Cardiac muscle cell (in vitro differentiated cells and primary cell): ENCODE results near the gene NDST1. TPM values are rescaled to one million over a fixed set of nuclear protein-coding genes. Genes with fewer than 3 reads are reported as not detected.
A peak's percentile ranks its signal among the peaks of the same experiment; 100 is the strongest.

Experiments used
- DNase-seq, 2 donors: peaks; one replicate each; pipeline versions ENCODE4 v3.0.0 to v3.0.0-alpha.2; 2010 to 2017; ENCODE audit warnings: low read depth in 1 of 2, low spot score in 1 of 2
- H3K27ac ChIP-seq: fragments of 200-600 bp; sonication (generic); 2 replicates; pipeline ENCODE4 v1.5.1; 2016
- H3K27me3 ChIP-seq: fragments of 200-600 bp; sonication (generic); 2 replicates; pipeline ENCODE4 v1.6.0; 2016; ENCODE audit warnings: control low read depth
- H3K36me3 ChIP-seq: fragments of 200-600 bp; sonication (generic); 2 replicates; pipeline ENCODE4 v1.5.1; 2016; ENCODE audit warnings: control low read depth
- H3K4me1 ChIP-seq: fragments of 200-600 bp; sonication (generic); 2 replicates; pipeline ENCODE4 v1.8.1; 2017; ENCODE audit warnings: low read depth, mild to moderate bottlenecking, mixed run types
- H3K4me3 ChIP-seq: fragments of 200-600 bp; sonication (generic); 2 replicates; pipeline ENCODE4 v1.5.1; 2016; ENCODE audit warnings: mild to moderate bottlenecking
- H3K9me3 ChIP-seq: fragments of 200-600 bp; sonication (generic); 2 replicates; pipeline ENCODE4 v1.5.1; 2017; ENCODE audit warnings: low read depth, mild to moderate bottlenecking, control low read depth
- polyA plus RNA-seq: library from polyadenylated mRNA; unstranded; fragments of >200 nt; fragmentation: Nextera tagmentation; extraction: Ambion mirVana; gene quantifications from 2 replicates; pipeline ENCODE4 v1.2.1, GENCODE V29; 2016
- total RNA-seq: library from RNA; depleted of rRNA; stranded (reverse); fragments of >200 nt; gene quantifications from 2 replicates; pipeline ENCODE4 v1.2.3, GENCODE V29; 2016
- TF ChIP-seq, protein P1 (sequence below): IDR thresholded peaks from 2 replicates; pipeline ENCODE4 v1.5.1; 2012; ENCODE audit warnings: low read depth, mild to moderate bottlenecking, low read length

The NDST1 gene
- total and polyA plus RNA-seq, 2 experiments from 2014 or later = 26.6 to 97.6 TPM

DNA sequence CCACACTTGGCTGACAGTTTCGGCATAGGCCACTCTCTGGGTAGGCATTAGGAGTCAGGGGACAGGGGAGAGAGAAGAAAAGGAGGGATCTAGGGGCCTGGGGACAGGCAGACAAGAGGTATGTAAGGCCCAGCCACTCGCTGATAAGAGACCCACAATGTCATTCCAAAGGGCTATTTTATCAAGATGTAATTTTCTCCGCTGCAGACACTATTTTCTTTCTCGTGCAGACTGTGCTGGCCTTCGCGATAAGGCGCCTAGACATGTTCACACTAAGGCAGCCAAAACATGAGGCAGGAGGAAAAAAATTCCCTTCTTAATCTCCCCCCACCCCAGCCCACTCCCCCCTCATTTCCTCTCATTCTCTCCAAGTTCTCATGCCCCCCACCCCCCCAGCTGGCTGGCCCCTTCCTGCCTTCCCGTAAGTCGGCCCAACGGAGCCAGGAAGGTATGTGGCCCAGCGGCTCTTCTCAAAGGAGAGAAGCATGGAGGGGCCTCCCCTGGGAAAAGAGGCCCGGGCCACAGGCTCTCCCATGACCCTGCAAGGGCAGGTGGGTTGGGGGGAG lies 87.6 kb downstream of the NDST1 start:
- peak overlapping the region; percentile 31 for H3K27ac ChIP-seq
- no peak overlapping the region for H3K4me3 ChIP-seq
- no peaks in the 10 kb centered on the region for H3K9me3 ChIP-seq
- peak; percentile 36 to 95 for DNase-seq
- H3K27me3 ChIP-seq = no peaks in the 10 kb centered on the region
- no peaks in the 10 kb centered on the region for H3K36me3 ChIP-seq
- TF ChIP-seq, protein P1, sequence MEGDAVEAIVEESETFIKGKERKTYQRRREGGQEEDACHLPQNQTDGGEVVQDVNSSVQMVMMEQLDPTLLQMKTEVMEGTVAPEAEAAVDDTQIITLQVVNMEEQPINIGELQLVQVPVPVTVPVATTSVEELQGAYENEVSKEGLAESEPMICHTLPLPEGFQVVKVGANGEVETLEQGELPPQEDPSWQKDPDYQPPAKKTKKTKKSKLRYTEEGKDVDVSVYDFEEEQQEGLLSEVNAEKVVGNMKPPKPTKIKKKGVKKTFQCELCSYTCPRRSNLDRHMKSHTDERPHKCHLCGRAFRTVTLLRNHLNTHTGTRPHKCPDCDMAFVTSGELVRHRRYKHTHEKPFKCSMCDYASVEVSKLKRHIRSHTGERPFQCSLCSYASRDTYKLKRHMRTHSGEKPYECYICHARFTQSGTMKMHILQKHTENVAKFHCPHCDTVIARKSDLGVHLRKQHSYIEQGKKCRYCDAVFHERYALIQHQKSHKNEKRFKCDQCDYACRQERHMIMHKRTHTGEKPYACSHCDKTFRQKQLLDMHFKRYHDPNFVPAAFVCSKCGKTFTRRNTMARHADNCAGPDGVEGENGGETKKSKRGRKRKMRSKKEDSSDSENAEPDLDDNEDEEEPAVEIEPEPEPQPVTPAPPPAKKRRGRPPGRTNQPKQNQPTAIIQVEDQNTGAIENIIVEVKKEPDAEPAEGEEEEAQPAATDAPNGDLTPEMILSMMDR = no peak
- H3K4me1 ChIP-seq = peaks cover 26% of the 10 kb centered on the region

DNA sequence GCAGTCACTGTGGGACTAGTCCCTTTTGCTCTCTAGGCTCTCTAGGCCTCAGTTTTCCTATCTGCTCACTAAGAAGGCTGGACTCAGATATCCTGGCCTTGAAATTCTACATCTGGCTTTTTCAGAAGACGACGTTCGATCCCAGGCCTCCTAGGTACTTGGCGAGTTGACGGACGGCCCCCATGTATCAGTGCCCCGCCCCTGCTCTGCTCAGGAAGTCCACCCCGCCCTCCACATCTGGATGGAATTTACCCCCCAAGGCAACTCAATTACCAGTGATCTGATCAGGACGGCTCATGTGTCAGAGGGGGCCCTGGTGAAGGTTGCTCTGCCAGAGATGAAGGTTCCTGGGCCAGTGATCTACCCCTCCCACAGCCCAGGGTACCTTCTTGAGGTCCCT lies 88.4 kb downstream of the NDST1 start:
- peak overlapping the region; percentile 31 for H3K27ac ChIP-seq
- peak in 1 of 2 donors; percentile 60 for DNase-seq
- TF ChIP-seq, protein P1 = no peak
- no peaks in the 10 kb centered on the region for H3K36me3 ChIP-seq
- peaks cover 21% of the 10 kb centered on the region for H3K4me1 ChIP-seq
- H3K9me3 ChIP-seq = no peaks in the 10 kb centered on the region
- H3K4me3 ChIP-seq = no peak overlapping the region
- H3K27me3 ChIP-seq = no peaks in the 10 kb centered on the region

DNA sequence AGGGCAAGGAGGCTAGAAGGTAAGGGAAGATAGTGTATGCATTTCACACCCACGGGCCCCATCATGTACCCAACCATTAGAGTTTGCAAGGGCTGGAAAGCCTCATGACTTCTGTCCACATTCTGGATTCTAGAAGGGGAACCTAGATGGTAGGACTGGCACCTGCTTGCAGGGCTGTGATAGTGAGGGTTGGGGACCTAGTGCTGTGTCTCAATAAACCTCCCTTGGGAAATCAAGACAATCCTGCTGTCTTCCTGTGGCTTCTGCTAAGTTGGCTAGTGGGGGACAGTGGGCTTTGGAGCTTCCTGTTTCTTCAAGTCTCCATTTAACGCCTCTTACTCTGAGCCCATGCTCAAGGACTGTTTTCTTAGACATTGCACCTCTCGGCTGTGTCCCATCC lies 88.9 kb downstream of the NDST1 start:
- Histone ChIP-seq H3K27ac (no peak overlapping the region), H3K4me3 (no peak overlapping the region), H3K4me1 (peaks cover 16% of the 10 kb centered on the region), H3K9me3 (no peaks in the 10 kb centered on the region), H3K36me3 (no peaks in the 10 kb centered on the region), H3K27me3 (no peaks in the 10 kb centered on the region)
- TF ChIP-seq, protein P1 = no peak
- DNase-seq = no peak

DNA sequence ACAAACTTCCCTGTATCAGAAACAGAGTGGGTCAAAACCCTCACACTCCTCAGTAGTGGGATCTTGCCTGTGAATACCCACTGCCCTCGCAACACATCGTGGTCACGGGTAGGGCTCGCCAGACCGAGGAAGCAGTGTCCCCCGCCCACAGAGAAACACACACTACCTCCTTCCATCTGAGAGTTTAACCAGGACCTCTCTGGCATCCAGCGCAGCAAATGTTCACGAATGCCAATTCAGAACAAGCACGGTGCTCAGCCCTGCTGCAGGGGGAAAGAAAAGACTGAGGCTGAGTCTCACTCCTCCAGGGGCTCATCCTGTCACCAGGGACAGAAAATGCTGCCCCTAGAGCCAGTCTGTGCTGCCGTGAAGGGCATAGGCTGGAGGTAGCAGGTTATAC lies 90.1 kb downstream of the NDST1 start:
- H3K9me3 ChIP-seq = no peaks in the 10 kb centered on the region
- H3K27me3 ChIP-seq = no peaks in the 10 kb centered on the region
- H3K36me3 ChIP-seq = no peaks in the 10 kb centered on the region
- DNase-seq = no peak
- no peak overlapping the region for H3K4me3 ChIP-seq
- H3K4me1 ChIP-seq = peaks cover 22% of the 10 kb centered on the region
- TF ChIP-seq, protein P1 = no peak
- H3K27ac ChIP-seq = no peak overlapping the region

DNA sequence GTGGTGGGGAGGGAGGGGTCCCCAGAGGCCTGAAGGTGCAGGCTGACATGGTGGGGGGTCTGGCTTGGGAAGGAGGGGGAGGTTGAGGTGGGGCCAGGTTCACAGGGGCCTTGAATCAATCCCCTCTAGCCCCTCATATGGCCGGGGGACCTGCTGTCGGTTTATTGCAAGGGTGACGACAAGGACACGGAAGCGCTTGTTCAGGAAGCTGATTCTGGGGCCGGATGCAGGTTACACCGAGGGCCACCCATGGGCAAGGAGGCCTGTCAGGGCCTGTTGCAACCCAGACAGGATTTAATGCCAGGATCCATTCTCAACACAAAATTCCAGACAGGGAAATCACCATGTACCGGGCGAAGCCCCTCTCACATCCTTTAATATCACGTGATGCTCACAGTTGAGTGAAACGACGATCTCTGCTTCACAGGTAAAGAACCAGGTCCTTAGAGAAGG lies 90.9 kb downstream of the NDST1 start:
- no peak for DNase-seq
- no peaks in the 10 kb centered on the region for H3K27me3 ChIP-seq
- peaks cover 29% of the 10 kb centered on the region for H3K4me1 ChIP-seq
- H3K27ac ChIP-seq = no peak overlapping the region
- no peaks in the 10 kb centered on the region for H3K36me3 ChIP-seq
- TF ChIP-seq, protein P1 = no peak
- H3K9me3 ChIP-seq = no peaks in the 10 kb centered on the region
- no peak overlapping the region for H3K4me3 ChIP-seq

DNA sequence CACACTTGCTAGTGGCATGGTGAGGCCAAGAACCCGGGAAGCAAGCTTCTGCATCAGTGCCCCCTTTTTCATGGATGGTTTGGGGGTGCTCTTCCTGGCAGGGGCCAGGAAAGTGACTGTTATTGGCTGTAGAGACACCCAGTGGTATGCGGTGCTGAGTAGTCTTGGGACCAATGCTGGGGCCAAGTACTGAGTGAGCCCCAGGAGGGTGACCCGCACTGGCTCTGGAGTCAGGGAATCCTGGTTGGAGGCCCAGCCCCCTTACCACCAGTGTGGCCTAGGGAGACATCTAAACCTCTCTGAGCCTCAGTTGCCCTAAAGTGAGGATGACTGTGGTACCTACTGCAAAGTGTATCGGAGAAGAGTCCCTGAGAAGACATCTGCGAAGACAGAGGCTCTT lies 91.3 kb downstream of the NDST1 start:
- H3K36me3 ChIP-seq = no peaks in the 10 kb centered on the region
- H3K27ac ChIP-seq = no peak overlapping the region
- TF ChIP-seq, protein P1 = no peak
- no peak overlapping the region for H3K4me3 ChIP-seq
- peaks cover 29% of the 10 kb centered on the region for H3K4me1 ChIP-seq
- no peaks in the 10 kb centered on the region for H3K27me3 ChIP-seq
- no peaks in the 10 kb centered on the region for H3K9me3 ChIP-seq
- DNase-seq = no peak
